Activated CD8-positive, alpha-beta memory T cell treated with anti-CD3 and anti-CD28 coated beads for 4 hours (primary cell): ENCODE data around the gene P2RY8.

Experiments
- DNase-seq, 2 donors: peaks; one replicate each; pipeline ENCODE4 v3.0.0-alpha.2; 2020; ENCODE audit warnings: low read depth in 2 of 2

Gene P2RY8

DNA sequence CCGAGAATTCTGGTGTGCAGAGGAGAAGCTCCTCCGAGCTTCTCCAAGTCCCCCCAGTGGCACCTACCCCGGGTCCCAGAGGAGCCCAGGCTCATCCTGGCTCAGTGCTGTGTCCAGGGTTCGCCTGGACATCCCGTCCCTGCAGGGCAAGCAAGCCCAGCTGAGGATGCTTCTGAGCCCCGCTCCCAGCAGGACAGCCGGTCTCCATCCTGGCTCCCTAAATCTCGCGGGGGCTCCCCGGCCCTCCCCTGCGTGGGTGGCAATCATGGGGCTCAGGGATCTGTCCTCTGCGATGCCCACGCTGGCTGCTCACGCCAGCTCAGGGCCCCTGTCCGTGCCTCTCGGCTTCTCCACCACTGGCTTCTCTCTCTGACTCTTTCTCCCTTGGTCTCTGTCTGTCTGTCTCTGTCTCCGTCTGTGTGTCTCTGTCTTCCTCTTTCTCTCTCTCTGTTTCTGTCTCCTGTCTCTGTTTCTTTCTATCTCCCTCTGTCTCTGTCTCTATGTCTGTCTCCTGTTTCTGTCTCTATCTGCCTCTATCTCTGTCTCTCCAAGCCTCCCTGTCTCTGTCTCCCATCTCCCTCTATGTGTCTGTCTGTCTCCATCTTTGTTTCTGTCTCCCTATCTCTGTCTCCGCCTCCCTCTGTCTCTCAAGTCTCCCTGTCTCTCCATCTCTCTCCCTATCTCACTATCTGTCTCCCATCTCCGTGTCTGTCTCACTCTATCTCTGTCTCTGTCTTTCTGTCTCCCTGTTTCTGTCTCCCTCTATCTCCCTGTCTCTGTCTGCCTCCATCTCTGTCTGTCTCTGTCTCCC is 117.2 kb downstream of the P2RY8 start:
- DNase-seq = no peak

DNA sequence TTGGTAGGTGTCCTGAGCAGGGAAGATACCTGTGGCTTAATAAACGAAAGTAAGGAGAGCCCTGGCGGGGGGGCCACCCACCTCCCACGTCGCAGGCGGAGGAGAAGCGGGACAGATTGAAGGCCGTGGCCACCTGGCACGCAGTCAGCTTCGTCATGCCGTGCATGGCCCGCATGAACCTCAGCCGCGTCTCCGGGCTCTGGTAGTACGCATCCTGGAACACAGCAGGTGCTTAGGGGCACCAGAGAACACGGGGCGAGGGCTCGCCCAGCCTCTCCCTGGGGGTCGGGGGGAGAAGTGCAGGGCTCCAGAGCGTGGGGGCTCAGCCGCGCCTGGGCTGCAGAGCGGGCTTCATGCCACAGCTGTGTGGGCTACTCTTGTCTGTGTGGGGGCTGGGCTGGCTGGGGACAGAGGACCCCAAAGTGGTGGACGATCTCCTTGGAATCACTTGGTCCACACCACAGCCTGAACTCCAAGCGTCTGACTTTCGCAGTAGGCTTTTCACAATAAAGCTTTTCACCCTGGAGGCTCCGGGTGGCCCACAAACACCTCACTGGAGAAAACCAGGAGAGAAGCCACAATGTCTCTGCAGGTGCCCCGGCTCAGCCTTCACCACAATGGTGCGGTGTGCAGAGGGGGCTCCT is 118.0 kb downstream of the P2RY8 start:
- DNase-seq = no peak

DNA sequence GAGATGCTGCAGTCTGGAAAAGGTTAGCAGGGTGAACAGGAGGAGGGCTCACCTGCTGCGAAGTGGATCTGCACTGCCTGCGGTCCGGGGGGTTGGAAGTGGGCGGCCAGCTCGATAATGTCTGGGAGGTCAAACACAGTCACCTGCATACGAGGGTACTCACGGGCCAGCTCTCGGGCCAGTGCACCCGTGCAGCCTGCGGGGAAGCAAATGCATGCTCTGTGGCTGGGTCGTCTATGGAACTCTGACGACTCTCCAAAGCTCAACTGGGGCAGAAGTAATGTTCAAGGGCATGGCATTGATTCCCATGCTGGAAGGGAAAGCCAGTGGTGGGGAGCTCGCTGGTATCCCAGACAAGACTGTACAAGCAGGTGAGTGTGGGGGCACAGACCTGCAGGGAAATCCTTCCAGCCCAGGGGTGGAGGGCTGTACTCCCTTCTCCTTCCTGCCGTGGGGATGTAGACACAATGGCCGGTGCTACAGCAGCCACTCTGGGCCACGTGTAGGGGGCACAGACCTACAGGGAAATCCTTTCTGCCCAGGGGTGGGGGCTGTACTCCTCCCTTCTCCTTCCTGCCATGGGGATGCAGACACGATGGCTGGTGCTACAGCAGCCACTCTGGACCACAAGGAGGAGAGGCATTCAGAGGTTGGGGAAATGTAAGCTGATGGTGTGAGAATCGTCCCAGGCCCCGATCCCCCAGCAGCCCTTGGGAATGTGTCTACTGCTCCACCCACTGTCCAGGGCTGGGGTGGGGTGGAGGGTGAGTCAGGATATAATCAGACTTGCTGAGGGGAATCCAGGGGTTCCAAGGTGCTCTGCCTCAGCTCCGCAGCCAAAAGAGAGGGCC is 118.8 kb downstream of the P2RY8 start:
- no peak for DNase-seq

DNA sequence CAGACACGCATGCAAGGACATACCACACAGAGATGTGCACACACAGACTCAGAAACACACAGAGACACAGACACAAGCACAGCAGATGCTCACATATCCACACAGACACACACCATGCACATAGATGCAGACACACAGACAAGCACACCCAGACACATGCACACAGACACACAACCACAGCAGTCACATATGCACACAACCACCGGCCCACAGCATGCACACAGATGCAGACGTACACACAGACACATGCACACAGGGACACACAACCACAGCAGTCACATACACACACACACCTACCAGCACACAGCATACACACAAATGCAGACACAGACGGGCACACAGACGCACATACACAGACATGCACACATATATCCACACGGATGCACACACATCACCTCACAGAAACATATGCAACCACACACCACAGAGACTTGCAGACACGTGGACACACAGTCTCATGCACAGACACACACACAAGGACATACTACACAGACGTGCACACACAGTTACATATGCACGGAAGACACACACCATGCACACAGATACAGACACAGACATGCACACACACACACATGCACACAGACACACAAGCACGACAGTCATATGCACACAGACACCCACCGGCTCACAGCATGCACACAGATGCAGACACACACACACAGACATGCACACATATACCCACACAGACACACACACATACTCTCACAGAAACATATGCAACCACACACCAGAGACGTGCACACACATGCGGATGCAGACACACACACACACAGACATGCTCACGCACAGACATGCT is 119.8 kb downstream of the P2RY8 start:
- no peak for DNase-seq

DNA sequence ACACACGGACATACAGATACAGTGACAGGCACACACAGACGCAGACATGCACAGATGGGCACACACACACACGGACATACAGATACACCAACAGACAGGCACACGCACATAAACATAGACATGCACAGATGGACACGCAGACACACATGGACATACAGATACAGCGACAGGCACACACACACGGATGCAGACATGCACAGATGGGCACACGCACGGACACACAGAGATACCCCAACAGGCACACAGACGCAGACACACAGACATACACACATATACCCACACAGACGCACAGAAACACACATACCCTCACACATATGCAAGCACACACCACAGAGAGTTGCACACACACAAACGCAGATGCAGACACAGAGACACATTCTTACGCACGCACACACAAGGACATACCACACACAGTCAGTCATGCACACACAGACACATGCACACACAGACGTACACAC is 120.6 kb downstream of the P2RY8 start:
- no peak for DNase-seq
